CD14-positive monocyte (primary cell): ENCODE results near the gene CCS. TPM values are rescaled to one million over a fixed set of nuclear protein-coding genes. Genes with fewer than 3 reads are reported as not detected.

Experiments
- DNase-seq, 3 donors: peaks; one replicate each; pipeline ENCODE4 v3.0.0-alpha.2; 2011 to 2022
- H2AFZ ChIP-seq: 2 replicates; pipeline ENCODE4 v1.6.0; 2012; ENCODE audit warnings: mild to moderate bottlenecking, low read depth, low read length, inconsistent platforms; ENCODE audit not compliant: insufficient read depth, poor library complexity, severe bottlenecking
- H3K27ac ChIP-seq, 2 donors: 1 replicate in 1 of 2; 2 replicates in 1 of 2; pipeline ENCODE4 v1.5.1; 2012 to 2013; ENCODE audit warnings: low read length in 2 of 2, control low read depth in 1 of 2, inconsistent platforms in 1 of 2, low read depth in 1 of 2, mild to moderate bottlenecking in 1 of 2
- H3K27me3 ChIP-seq, 2 donors: one replicate each; pipeline versions ENCODE4 v1.6.0 to v1.6.1; 2011 to 2013; ENCODE audit warnings: low read length in 2 of 2; ENCODE audit not compliant: control insufficient read depth in 2 of 2, insufficient read depth in 2 of 2
- H3K36me3 ChIP-seq, 2 donors: replicated peaks in 1 of 2; 1 replicate in 1 of 2; 2 replicates in 1 of 2; pipeline versions ENCODE4 v1.5.1 to v1.6.1; 2012 to 2013; ENCODE audit warnings: low read length in 2 of 2, control low read depth in 1 of 2, inconsistent platforms in 1 of 2, mild to moderate bottlenecking in 1 of 2; ENCODE audit not compliant: insufficient read depth in 2 of 2, control insufficient read depth in 1 of 2
- H3K4me1 ChIP-seq, 2 donors: 1 replicate in 1 of 2; 2 replicates in 1 of 2; pipeline versions ENCODE4 v1.5.1 to v1.6.1; 2012 to 2013; ENCODE audit warnings: low read length in 2 of 2, control low read depth in 1 of 2, inconsistent platforms in 1 of 2, mild to moderate bottlenecking in 1 of 2, moderate library complexity in 1 of 2; ENCODE audit not compliant: insufficient read depth in 2 of 2, control insufficient read depth in 1 of 2
- H3K4me2 ChIP-seq: replicated peaks from 2 replicates; pipeline ENCODE3; 2012; ENCODE audit warnings: low read length, moderate library complexity, mild to moderate bottlenecking; ENCODE audit not compliant: poor library complexity, severe bottlenecking; ENCODE audit errors: extremely low read depth
- H3K4me3 ChIP-seq, 3 experiments: fragments of 200-600 bp in 1 of 3; sonication (generic) in 1 of 3; replicated peaks in 1 of 3; 1 replicate in 2 of 3; 2 replicates in 1 of 3; pipeline ENCODE4 v1.5.1; 2011 to 2013; ENCODE audit warnings: low read length in 3 of 3, mild to moderate bottlenecking in 3 of 3, control low read depth in 2 of 3, low read depth in 2 of 3, inconsistent platforms in 1 of 3, moderate library complexity in 1 of 3
- H3K79me2 ChIP-seq: 2 replicates; pipeline ENCODE4 v1.6.0; 2012; ENCODE audit warnings: mild to moderate bottlenecking, control low read depth, inconsistent platforms, low read length, moderate library complexity; ENCODE audit not compliant: insufficient read depth
- H3K9ac ChIP-seq: 2 replicates; pipeline ENCODE4 v1.6.0; 2017; ENCODE audit warnings: low read length, mild to moderate bottlenecking; ENCODE audit not compliant: insufficient read depth, poor library complexity, severe bottlenecking
- H3K9me3 ChIP-seq, 2 donors: replicated peaks in 1 of 2; 1 replicate in 1 of 2; 2 replicates in 1 of 2; pipeline versions ENCODE4 v1.5.1 to v1.6.1; 2012 to 2013; ENCODE audit warnings: low read length in 2 of 2, control low read depth in 1 of 2; ENCODE audit not compliant: control insufficient read depth in 1 of 2, insufficient read depth in 1 of 2
- H4K20me1 ChIP-seq: 2 replicates; pipeline ENCODE4 v1.6.0; 2012; ENCODE audit warnings: mild to moderate bottlenecking, low read length, control low read depth, moderate library complexity; ENCODE audit not compliant: insufficient read depth
- H3K27ac Mint-ChIP-seq, 7 donors: one replicate each; pipeline ENCODE4 v1.8.0; 2020; ENCODE audit warnings: mild to moderate bottlenecking in 7 of 7, mixed read lengths in 7 of 7, moderate library complexity in 6 of 7, inconsistent platforms in 2 of 7
- H3K27me3 Mint-ChIP-seq, 3 donors: one replicate each; pipeline ENCODE4 v1.8.0; 2021 to 2022; ENCODE audit warnings: low read depth in 3 of 3, mild to moderate bottlenecking in 3 of 3, mixed read lengths in 3 of 3, moderate library complexity in 3 of 3, inconsistent platforms in 1 of 3
- H3K36me3 Mint-ChIP-seq, 2 donors: one replicate each; pipeline ENCODE4 v1.8.0; 2020; ENCODE audit warnings: mixed read lengths in 2 of 2, inconsistent platforms in 1 of 2, mild to moderate bottlenecking in 1 of 2
- H3K4me1 Mint-ChIP-seq: one replicate; pipeline ENCODE4 v1.8.0; 2020; ENCODE audit warnings: mild to moderate bottlenecking, mixed read lengths
- H3K4me3 Mint-ChIP-seq, 2 donors: one replicate each; pipeline ENCODE4 v1.8.0; 2020; ENCODE audit warnings: mild to moderate bottlenecking in 2 of 2, mixed read lengths in 2 of 2, moderate library complexity in 1 of 2
- H3K9me3 Mint-ChIP-seq, 7 donors: one replicate each; pipeline ENCODE4 v1.8.0; 2020 to 2022; ENCODE audit warnings: mixed read lengths in 7 of 7, mild to moderate bottlenecking in 6 of 7, moderate library complexity in 6 of 7, inconsistent platforms in 2 of 7
- WGBS: methylation state at CpG from one replicate; pipeline ENCODE4 v1.1.5; 2013; ENCODE audit warnings: missing lambda C conversion rate; ENCODE audit not compliant: insufficient coverage; 5-methylcytosine and 5-hydroxymethylcytosine counted together
- intact Hi-C, 2 donors: fragments of 100-400 bp; cut with micrococcal nuclease; formaldehyde crosslinking; loops; one replicate each; pipeline versions ENCODE4 v1.15.0 to v1.15.1; 2023
- polyA plus RNA-seq, 3 donors: library from polyadenylated mRNA; depleted of rRNA in 1 of 3; unstranded in 2 of 3; stranded (reverse) in 1 of 3; fragments of 300-500 nt in 2 of 3; fragments of >200 nt in 1 of 3; fragmentation: Illumina TruSeq in 2 of 3; gene quantifications; 1 replicate in 2 of 3; 2 replicates in 1 of 3; pipeline ENCODE4 v1.2.3, GENCODE V29; 2012 to 2021
- TF ChIP-seq, protein P1 (sequence below): fragments of 200-600 bp; IDR thresholded peaks from one replicate; pipeline ENCODE4 v1.8.0; 2022; ENCODE audit warnings: antibody characterized with exemption, mild to moderate bottlenecking

Gene CCS
- polyA plus RNA-seq, 3 donors: 26.9 to 67.9 (median 37.0) TPM

DNA sequence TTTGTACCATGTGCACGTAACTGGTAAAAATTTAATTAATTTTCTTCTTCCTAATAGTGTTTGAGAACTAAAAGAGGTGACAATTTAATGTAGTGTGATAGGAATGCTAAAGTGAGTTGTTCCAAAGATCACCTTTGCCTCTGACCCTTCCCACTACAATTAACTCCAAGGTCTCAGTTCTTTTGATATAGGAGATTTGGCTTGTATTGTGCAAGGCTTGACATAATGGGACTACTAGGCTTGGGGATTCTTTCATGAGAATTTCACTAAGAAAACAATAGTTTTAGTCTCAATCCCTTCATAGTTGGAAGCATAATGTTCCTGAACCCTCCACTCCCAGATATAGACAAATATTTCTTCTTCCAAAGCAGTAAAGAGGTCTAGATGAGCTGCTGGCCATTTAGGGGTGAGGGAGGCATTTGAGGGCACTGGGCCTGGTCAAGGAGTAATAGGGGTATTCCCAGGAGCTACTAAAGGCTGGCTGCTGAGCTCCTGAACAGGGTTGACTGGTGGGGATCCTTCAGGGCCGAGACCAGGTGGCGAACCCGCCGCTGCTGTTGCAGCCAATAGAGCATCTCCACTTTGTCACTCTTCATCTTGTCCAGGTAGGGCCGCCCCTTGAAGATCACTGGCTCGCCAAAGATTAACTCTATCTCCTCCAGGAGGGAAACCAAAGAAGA is 2.8 kb upstream of the CCS start:
- Histone ChIP-seq H3K4me2 (no peak overlapping the region), H3K9ac (no peak overlapping the region), H3K9me3 (no peaks in the 10 kb centered on the region), H3K79me2 (peaks cover 13% of the 10 kb centered on the region), H4K20me1 (no peaks in the 10 kb centered on the region), H3K4me1 (peaks cover 14 to 27% of the 10 kb centered on the region in 2 donors), H3K27ac (no peak overlapping the region), H3K27me3 (no peaks in the 10 kb centered on the region), H3K36me3 (no peaks in the 10 kb centered on the region), H3K4me3 (no peak overlapping the region), H2AFZ (no peak overlapping the region)
- no peak for DNase-seq
- Mint-ChIP-seq H3K36me3 (peaks cover 0 to 5% of the 10 kb centered on the region in 2 donors), H3K4me1 (peaks cover 20% of the 10 kb centered on the region), H3K27me3 (peaks cover 0 to 6% (median 2%) of the 10 kb centered on the region in 3 donors), H3K9me3 (peaks cover 0 to 9% (median 0%) of the 10 kb centered on the region in 7 donors), H3K4me3 (no peak overlapping the region), H3K27ac (no peak overlapping the region)
- intact Hi-C loops: loop anchor here (5.0 to 10.0 kb wide), 2 partner anchors 87 to 245 kb away; partner anchors contain the start of gene RBM4B (in 1 of the 2)
- WGBS: no CpG with 5 or more reads among the region's 7 CpGs
- TF ChIP-seq, protein P1, sequence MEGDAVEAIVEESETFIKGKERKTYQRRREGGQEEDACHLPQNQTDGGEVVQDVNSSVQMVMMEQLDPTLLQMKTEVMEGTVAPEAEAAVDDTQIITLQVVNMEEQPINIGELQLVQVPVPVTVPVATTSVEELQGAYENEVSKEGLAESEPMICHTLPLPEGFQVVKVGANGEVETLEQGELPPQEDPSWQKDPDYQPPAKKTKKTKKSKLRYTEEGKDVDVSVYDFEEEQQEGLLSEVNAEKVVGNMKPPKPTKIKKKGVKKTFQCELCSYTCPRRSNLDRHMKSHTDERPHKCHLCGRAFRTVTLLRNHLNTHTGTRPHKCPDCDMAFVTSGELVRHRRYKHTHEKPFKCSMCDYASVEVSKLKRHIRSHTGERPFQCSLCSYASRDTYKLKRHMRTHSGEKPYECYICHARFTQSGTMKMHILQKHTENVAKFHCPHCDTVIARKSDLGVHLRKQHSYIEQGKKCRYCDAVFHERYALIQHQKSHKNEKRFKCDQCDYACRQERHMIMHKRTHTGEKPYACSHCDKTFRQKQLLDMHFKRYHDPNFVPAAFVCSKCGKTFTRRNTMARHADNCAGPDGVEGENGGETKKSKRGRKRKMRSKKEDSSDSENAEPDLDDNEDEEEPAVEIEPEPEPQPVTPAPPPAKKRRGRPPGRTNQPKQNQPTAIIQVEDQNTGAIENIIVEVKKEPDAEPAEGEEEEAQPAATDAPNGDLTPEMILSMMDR: no peak

DNA sequence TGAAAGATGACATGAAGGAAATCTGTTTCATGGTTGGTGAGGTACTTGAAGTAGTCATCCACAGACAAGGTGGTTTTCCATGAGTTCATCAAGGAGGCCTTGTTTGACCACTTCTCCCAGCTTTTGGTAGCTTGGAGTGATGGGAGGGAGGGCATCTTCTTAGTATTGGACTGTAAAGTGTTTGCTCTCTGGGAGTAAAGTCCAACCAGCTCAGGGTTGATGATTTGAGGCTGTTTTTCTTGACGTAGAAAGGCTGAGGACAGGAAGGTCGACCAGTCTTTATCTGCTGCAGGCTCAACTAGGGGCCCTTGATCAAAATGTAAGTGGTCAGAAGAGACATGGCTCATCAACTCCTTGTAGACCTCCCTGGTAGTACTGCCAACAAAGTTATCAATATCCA is 1.8 kb upstream of the CCS start:
- intact Hi-C loops: loop anchor here in 1 of 2 donors (5.0 kb wide), 1 partner anchor 86 kb away; the partner anchor contains the start of gene RBM4B
- peak overlapping the region in 1 of 7 donors; percentile 11 for H3K27ac Mint-ChIP-seq
- 100% methylated on average over 1 of the region's 2 CpGs for WGBS
- H3K4me1 Mint-ChIP-seq: peaks cover 26% of the 10 kb centered on the region
- Histone ChIP-seq H2AFZ (no peak overlapping the region), H4K20me1 (no peaks in the 10 kb centered on the region), H3K27me3 (no peaks in the 10 kb centered on the region), H3K36me3 (no peaks in the 10 kb centered on the region), H3K4me1 (peaks cover 14 to 35% of the 10 kb centered on the region in 2 donors), H3K9ac (no peak overlapping the region), H3K4me3 (no peak overlapping the region), H3K27ac (no peak overlapping the region), H3K9me3 (no peaks in the 10 kb centered on the region), H3K4me2 (no peak overlapping the region), H3K79me2 (peaks cover 13% of the 10 kb centered on the region)
- peaks cover 0 to 9% (median 0%) of the 10 kb centered on the region in 7 donors for H3K9me3 Mint-ChIP-seq
- peaks cover 0 to 7% (median 0%) of the 10 kb centered on the region in 3 donors for H3K27me3 Mint-ChIP-seq
- no peak for DNase-seq
- TF ChIP-seq, protein P1: no peak
- peaks cover 0 to 9% of the 10 kb centered on the region in 2 donors for H3K36me3 Mint-ChIP-seq
- no peak overlapping the region for H3K4me3 Mint-ChIP-seq
